Raji (cell line): Measurements from ENCODE around the gene KCTD13.

Source experiments
- POLR2A ChIP-seq: IDR thresholded peaks from 2 replicates; pipeline ENCODE4 v1.6.1; 2011; ENCODE audit warnings: low read depth, low read length, control low read depth; ENCODE audit not compliant: insufficient read depth

KCTD13 gene

GRCh38 chr16:29925781-29926710, at the start of gene KCTD13:
KCTD13 (minus strand) TSS chr16:29926226; CDS start chr16:29926033, 193 bp downstream.
- peak; percentile 96 for TF ChIP-seq POLR2A

GRCh38 chr16:29975134-29975538, 49.1 kb upstream of the KCTD13 start:
- no peak for TF ChIP-seq POLR2A

- TF ChIP-seq POLR2A, result no peak
These were observed 48.5 kb upstream of the KCTD13 start for GRCh38 chr16:29974291-29975133.

GRCh38 chr16:29973384-29974246, 47.6 kb upstream of the KCTD13 start, which contains the start of gene TAOK2:
TAOK2 (plus strand) TSS chr16:29973868; CDS start chr16:29977773, 3,905 bp downstream.
- TF ChIP-seq POLR2A, result peak; percentile 90

DNA sequence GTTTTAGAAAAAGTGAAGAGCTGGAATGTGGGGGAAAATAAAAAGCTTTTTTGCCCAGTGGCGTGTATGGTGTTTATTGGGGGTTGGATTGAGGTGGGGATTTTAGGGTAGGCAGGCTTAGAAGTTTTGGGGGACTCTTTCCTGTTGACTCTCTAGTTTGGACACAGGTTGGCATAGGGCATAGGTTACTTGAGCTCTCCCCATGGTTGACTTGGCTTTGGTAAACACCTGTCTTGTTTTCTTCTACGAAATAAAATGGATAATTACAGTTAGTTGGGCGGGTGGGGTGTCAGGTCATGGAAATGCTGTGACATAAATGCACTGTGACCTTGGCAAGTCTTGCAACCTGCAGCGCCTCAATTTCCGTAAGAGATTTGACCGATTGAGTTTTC, 47.0 kb upstream of the KCTD13 start:
- no peak for TF ChIP-seq POLR2A

GRCh38 chr16:29972500-29972899, 46.5 kb upstream of the KCTD13 start:
- no peak for TF ChIP-seq POLR2A

GRCh38 chr16:29971304-29971703, 45.3 kb upstream of the KCTD13 start:
- TF ChIP-seq POLR2A, result no peak

DNA sequence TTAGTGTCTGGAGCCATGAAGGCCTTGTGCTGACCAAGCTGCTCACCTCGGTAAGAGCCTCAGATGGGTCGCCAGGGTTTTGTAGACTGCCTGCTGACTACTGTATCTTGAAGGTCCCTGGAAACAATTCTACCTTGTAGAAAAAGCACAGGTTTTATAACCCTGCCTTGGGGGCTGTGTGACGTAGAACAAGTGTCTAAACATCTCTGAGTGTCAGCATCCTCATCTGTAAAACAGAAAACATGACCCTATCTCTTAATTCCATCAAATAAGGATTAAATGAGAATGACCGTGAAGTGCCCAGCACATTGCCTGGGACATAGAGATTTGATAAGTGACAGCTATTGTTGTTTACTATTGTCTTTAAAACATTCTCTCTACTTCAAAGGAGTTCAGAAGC, 42.2 kb upstream of the KCTD13 start:
- no peak for TF ChIP-seq POLR2A

DNA sequence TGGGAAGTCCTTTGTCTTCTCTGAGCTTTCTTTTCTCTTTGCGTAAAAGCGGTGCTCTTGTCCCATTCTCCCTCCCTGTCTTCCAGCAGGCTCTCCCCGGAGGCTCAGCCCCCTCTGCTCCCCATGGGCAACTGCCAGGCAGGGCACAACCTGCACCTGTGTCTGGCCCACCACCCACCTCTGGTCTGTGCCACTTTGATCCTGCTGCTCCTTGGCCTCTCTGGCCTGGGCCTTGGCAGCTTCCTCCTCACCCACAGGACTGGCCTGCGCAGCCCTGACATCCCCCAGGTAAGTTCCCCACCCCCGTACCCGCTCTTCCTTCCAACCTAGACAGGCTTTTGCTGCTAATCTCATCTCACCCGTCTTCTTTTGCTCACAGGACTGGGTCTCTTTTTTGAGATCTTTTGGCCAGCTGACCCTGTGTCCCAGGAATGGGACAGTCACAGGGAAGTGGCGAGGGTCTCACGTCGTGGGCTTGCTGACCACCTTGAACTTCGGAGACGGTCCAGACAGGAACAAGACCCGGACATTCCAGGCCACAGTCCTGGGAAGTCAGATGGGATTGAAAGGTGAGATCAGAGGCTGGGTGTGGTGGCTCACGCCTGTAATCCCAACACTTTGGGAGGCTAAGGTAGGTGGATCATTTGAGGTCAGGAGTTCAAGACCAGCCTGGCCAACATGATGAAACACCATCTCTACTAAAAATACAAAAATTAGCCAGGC, 37.2 kb upstream of the KCTD13 start:
- no peak for TF ChIP-seq POLR2A

- no peak for TF ChIP-seq POLR2A
These were observed 36.4 kb upstream of the KCTD13 start for GRCh38 chr16:29962344-29962994.

GRCh38 chr16:29961479-29962343, 35.7 kb upstream of the KCTD13 start, which contains the start of gene TMEM219:
TMEM219 (plus strand) TSS chr16:29962079; CDS start chr16:29963144, 1,065 bp downstream.
- peak; percentile 86 for TF ChIP-seq POLR2A

- no peak for TF ChIP-seq POLR2A
These were observed 35.1 kb upstream of the KCTD13 start for GRCh38 chr16:29961127-29961478.

DNA sequence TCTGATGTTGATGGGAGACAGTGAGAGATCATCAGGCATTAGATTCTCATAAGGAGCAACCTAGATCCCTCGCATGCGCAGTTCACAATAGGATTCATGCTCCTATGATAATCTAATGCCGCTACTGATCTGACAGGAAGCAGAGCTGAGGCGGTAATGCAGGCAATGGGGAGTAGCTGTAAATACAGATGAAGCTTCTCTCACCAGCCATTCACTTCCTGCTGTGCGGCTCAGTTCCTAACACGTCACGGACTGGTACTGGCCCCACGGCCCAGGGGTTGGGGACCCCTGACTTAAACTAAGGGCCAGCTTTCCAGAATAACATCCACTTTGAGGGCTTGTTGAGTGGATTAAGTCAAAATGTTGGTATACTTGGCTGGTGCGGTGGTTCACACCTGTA, 33.3 kb upstream of the KCTD13 start:
- no peak for TF ChIP-seq POLR2A

DNA sequence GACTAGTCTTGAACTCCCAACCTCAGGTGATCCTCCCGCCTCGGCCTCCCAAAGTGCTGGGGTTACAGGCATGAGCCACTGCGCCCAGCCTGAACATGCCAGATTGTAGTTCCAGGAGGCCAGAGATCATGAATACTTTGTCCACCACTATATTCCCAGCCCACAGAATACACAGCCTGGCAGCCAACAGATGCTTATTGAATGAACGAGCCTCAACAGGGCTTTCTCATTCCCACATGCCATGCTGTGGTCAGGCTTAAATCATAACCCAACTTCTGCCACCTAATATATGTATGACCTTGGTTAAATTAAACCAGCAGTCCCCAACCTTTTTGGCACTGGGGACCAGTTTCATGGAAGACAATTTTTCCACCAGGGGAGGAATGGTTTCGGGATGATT, 32.7 kb upstream of the KCTD13 start:
- TF ChIP-seq POLR2A, result no peak
